ENCODE measurements around the gene MAPRE2.

- TF ChIP-seq, protein P1, sequence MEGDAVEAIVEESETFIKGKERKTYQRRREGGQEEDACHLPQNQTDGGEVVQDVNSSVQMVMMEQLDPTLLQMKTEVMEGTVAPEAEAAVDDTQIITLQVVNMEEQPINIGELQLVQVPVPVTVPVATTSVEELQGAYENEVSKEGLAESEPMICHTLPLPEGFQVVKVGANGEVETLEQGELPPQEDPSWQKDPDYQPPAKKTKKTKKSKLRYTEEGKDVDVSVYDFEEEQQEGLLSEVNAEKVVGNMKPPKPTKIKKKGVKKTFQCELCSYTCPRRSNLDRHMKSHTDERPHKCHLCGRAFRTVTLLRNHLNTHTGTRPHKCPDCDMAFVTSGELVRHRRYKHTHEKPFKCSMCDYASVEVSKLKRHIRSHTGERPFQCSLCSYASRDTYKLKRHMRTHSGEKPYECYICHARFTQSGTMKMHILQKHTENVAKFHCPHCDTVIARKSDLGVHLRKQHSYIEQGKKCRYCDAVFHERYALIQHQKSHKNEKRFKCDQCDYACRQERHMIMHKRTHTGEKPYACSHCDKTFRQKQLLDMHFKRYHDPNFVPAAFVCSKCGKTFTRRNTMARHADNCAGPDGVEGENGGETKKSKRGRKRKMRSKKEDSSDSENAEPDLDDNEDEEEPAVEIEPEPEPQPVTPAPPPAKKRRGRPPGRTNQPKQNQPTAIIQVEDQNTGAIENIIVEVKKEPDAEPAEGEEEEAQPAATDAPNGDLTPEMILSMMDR (IDR thresholded peaks at IDR 0.05) = no peak
- no peak for TF ChIP-seq POLR2A (IDR thresholded peaks at IDR 0.05)
Observed at GRCh38 chr18:34991561-34991960, 49.7 kb upstream of the MAPRE2 start.
